ENCODE measurements around the gene GRIK1. TPM values are rescaled to one million over a fixed set of nuclear protein-coding genes. Genes with fewer than 3 reads are reported as not detected.

Gene GRIK1
- total and polyA plus RNA-seq, 2 donors (not counting 1 experiment from before 2014, with no cell fraction given): not detected

DNA sequence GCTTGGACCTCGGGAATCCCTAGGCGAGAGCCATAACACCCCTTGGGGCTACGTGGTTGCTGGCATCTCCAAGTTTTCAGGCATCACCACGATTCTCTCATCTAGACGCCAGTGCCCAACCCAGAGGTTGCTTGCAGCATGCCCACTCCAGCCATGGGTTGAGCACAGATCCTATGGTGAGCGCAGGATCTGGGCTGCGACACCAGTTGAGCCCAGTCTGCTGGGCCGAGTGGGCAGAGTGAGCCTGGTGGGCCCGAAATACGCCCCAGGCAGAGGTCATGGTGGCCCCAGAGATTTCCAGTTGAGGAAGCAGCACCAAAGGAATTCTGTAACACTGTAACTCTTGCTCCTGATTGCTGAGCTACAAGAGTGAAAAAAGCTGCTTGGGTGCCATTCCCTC is 46.1 kb upstream of the GRIK1 start:
- Mint-ChIP-seq H3K27me3 (no peaks in the 10 kb centered on the region), H3K4me3 (no peak overlapping the region), H3K4me1 (no peaks in the 10 kb centered on the region), H3K9me3 (ENCODE audit: insufficient read depth) (peaks cover 2% of the 10 kb centered on the region), H3K27ac (no peak overlapping the region)
- peaks cover 0 to 9% (median 0%) of the 10 kb centered on the region in 3 donors for H3K9me3 ChIP-seq (ENCODE audit: control extremely low read depth in 1 of 3, control insufficient read depth in 2 of 3, insufficient read depth in 1 of 3, low read length in 2 of 3)
- H3K27me3 ChIP-seq (replicated peaks in 1 of 4; ENCODE audit: control extremely low read depth in 1 of 4, control insufficient read depth in 3 of 4, insufficient read depth in 4 of 4, low read length in 3 of 4): no peaks in the 10 kb centered on the region
- DNase-seq (no peak), ATAC-seq (ENCODE audit: low read depth) (no peak)
- H3K36me3 ChIP-seq (replicated peaks in 1 of 2; ENCODE audit: control extremely low read depth in 1 of 2, control insufficient read depth in 1 of 2, extremely low read depth in 1 of 2, insufficient read depth in 2 of 2, low read length in 1 of 2): no peaks in the 10 kb centered on the region
- no peaks in the 10 kb centered on the region for H3K4me1 ChIP-seq (ENCODE audit: control insufficient read depth in 2 of 2, insufficient read depth in 2 of 2, low read length in 2 of 2)
- H2AFZ ChIP-seq (ENCODE audit: insufficient read depth, low read depth, low read length, poor library complexity, severe bottlenecking): no peak overlapping the region
- H3K79me2 ChIP-seq (ENCODE audit: control insufficient read depth, insufficient read depth, low read length): no peaks in the 10 kb centered on the region
- no peak overlapping the region for H3K4me3 ChIP-seq (ENCODE audit: control extremely low read depth in 1 of 5, extremely low read depth in 1 of 5, insufficient read depth in 1 of 5, low read depth in 2 of 5, low read length in 4 of 5)
- WGBS (ENCODE audit: insufficient coverage): 84% methylated on average over 10 of the region's 10 CpGs
- H3K9ac ChIP-seq (ENCODE audit: low read length): no peak overlapping the region
- no peak overlapping the region for H3K27ac ChIP-seq (ENCODE audit: low read length in 2 of 2)
- ChIA-PET POLR2A (no interaction called here), CTCF (no interaction called here)
- no peak overlapping the region for H3K4me2 ChIP-seq (replicated peaks; ENCODE audit: low read depth, low read length, poor library complexity, severe bottlenecking)
- intact Hi-C loops (cut with micrococcal nuclease): no loop called here
- TF ChIP-seq, protein P1, sequence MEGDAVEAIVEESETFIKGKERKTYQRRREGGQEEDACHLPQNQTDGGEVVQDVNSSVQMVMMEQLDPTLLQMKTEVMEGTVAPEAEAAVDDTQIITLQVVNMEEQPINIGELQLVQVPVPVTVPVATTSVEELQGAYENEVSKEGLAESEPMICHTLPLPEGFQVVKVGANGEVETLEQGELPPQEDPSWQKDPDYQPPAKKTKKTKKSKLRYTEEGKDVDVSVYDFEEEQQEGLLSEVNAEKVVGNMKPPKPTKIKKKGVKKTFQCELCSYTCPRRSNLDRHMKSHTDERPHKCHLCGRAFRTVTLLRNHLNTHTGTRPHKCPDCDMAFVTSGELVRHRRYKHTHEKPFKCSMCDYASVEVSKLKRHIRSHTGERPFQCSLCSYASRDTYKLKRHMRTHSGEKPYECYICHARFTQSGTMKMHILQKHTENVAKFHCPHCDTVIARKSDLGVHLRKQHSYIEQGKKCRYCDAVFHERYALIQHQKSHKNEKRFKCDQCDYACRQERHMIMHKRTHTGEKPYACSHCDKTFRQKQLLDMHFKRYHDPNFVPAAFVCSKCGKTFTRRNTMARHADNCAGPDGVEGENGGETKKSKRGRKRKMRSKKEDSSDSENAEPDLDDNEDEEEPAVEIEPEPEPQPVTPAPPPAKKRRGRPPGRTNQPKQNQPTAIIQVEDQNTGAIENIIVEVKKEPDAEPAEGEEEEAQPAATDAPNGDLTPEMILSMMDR (IDR thresholded peaks at IDR 0.05): no peak
- no peak for TF ChIP-seq EZH2 (IDR thresholded peaks at IDR 0.05; ENCODE audit: borderline replicate concordance, insufficient read depth, low read depth, low read length, poor library complexity, severe bottlenecking)
- no peaks in the 10 kb centered on the region for H4K20me1 ChIP-seq (ENCODE audit: control insufficient read depth, insufficient read depth, low read length, poor library complexity, severe bottlenecking)

DNA sequence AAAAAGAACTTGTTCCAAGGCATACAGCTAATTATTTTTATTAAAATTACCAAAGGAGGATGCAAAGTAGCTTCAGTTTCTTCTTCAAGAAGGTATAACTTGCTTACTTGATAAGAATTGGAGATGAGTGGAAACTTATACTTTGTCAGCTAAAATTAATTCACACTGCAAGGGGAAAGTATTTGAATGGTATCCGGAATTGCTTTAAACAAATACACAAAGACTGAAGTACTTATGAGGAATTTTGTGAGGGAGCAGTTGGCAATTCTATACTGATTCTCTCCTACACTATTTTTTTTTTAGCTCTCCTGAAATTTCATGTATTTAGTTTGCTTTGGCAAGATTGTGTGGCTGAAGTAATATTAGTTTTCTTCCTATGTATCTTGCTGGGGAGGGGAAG is 39.2 kb upstream of the GRIK1 start:
- WGBS (ENCODE audit: insufficient coverage): no CpG with 5 or more reads among the region's 1 CpG
- H3K4me2 ChIP-seq (replicated peaks; ENCODE audit: low read depth, low read length, poor library complexity, severe bottlenecking): no peak overlapping the region
- H3K79me2 ChIP-seq (ENCODE audit: control insufficient read depth, insufficient read depth, low read length): no peaks in the 10 kb centered on the region
- Mint-ChIP-seq H3K27ac (no peak overlapping the region), H3K4me1 (no peaks in the 10 kb centered on the region), H3K9me3 (ENCODE audit: insufficient read depth) (no peaks in the 10 kb centered on the region), H3K27me3 (no peaks in the 10 kb centered on the region), H3K4me3 (no peak overlapping the region)
- TF ChIP-seq, protein P1 (IDR thresholded peaks at IDR 0.05): no peak
- no peak for TF ChIP-seq EZH2 (IDR thresholded peaks at IDR 0.05; ENCODE audit: borderline replicate concordance, insufficient read depth, low read depth, low read length, poor library complexity, severe bottlenecking)
- H3K4me3 ChIP-seq (ENCODE audit: control extremely low read depth in 1 of 5, extremely low read depth in 1 of 5, insufficient read depth in 1 of 5, low read depth in 2 of 5, low read length in 4 of 5): no peak overlapping the region
- DNase-seq: no peak
- no peak for ATAC-seq (ENCODE audit: low read depth)
- POLR2A ChIA-PET: no interaction called here
- no peaks in the 10 kb centered on the region for H3K9me3 ChIP-seq (ENCODE audit: control extremely low read depth in 1 of 3, control insufficient read depth in 2 of 3, insufficient read depth in 1 of 3, low read length in 2 of 3)
- H3K4me1 ChIP-seq (ENCODE audit: control insufficient read depth in 2 of 2, insufficient read depth in 2 of 2, low read length in 2 of 2): no peaks in the 10 kb centered on the region
- intact Hi-C loops (cut with micrococcal nuclease): no loop called here
- no peak overlapping the region for H3K27ac ChIP-seq (ENCODE audit: low read length in 2 of 2)
- no peaks in the 10 kb centered on the region for H3K36me3 ChIP-seq (replicated peaks in 1 of 2; ENCODE audit: control extremely low read depth in 1 of 2, control insufficient read depth in 1 of 2, extremely low read depth in 1 of 2, insufficient read depth in 2 of 2, low read length in 1 of 2)
- no peaks in the 10 kb centered on the region for H3K27me3 ChIP-seq (replicated peaks in 1 of 4; ENCODE audit: control extremely low read depth in 1 of 4, control insufficient read depth in 3 of 4, insufficient read depth in 4 of 4, low read length in 3 of 4)
- H4K20me1 ChIP-seq (ENCODE audit: control insufficient read depth, insufficient read depth, low read length, poor library complexity, severe bottlenecking): no peaks in the 10 kb centered on the region
- CTCF ChIA-PET: interaction anchor here (0.7 kb wide), 1 partner anchor 91 kb away, joined by 7 read pairs; no protein-coding TSS in a partner anchor
- no peak overlapping the region for H2AFZ ChIP-seq (ENCODE audit: insufficient read depth, low read depth, low read length, poor library complexity, severe bottlenecking)
- H3K9ac ChIP-seq (ENCODE audit: low read length): no peak overlapping the region
